K562 (cell line): ENCODE measurements around the gene STAT6. TPM values are rescaled to one million over a fixed set of nuclear protein-coding genes. Genes with fewer than 3 reads are reported as not detected.

Experiments used
- ATAC-seq: fragments of 200-7000 bp; cut with Tn5 transposase; 3 replicates; pipeline ENCODE4 v1.9.1; 2020; ENCODE audit warnings: moderate library complexity
- BruUV-seq: library from RNA; stranded (reverse); fragments of 400-500 nt; replicated peaks from 2 replicates; lab custom pipeline; 2021; lab: Mats Ljungman, UMichigan
- CTCF ChIA-PET: fragments of 300-600 bp; formaldehyde crosslinking; extraction: SDS; loops from one replicate; lab custom pipeline; 2021; ENCODE audit warnings: low intra/inter-chr PET ratio; lab: Yijun Ruan, JAX
- POLR2A ChIA-PET: fragments of 300-600, 350-650 bp; sonication (Branson Sonifier 250); formaldehyde crosslinking; extraction: SDS; loops from one replicate; lab custom pipeline; 2021; ENCODE audit warnings: antibody characterized with exemption, inconsistent platforms; lab: Yijun Ruan, JAX
- DNase-seq, 4 experiments: peaks; one replicate each; pipeline versions ENCODE4 v3.0.0 to v3.0.0-alpha.2; 2011 to 2018; ENCODE audit warnings: low spot score in 3 of 4, mixed read lengths in 3 of 4; ENCODE audit errors: extremely low read depth in 1 of 4
- FAIRE-seq: peaks from 2 replicates; lab custom pipeline; 2011; peaks lifted over from hg19 to GRCh38; lab: Jason Lieb, UNC
- H2AFZ ChIP-seq: 2 replicates; pipeline ENCODE4 v1.6.0; 2011; ENCODE audit warnings: low read depth, low read length, control low read depth, inconsistent platforms
- H3K27ac ChIP-seq: fragments of 200-600 bp; 3 replicates; pipeline ENCODE4 v1.8.0; 2011; ENCODE audit warnings: low read depth, mild to moderate bottlenecking, control low read depth, inconsistent platforms, low read length, moderate library complexity, mixed read lengths; ENCODE audit errors: extremely low read depth
- H3K27me3 ChIP-seq, 2 experiments: fragments of 300-600 bp in 1 of 2; 2 replicates in 1 of 2; 3 replicates in 1 of 2; pipeline versions ENCODE4 v1.6.0 to v1.8.0; 2011; ENCODE audit warnings: inconsistent platforms in 2 of 2, low read length in 2 of 2, mild to moderate bottlenecking in 1 of 2, mixed read lengths in 1 of 2, moderate library complexity in 1 of 2; ENCODE audit not compliant: control insufficient read depth in 2 of 2, insufficient read depth in 2 of 2
- H3K36me3 ChIP-seq: fragments of 300-600 bp; 3 replicates; pipeline ENCODE4 v1.8.0; 2011; ENCODE audit warnings: mild to moderate bottlenecking, low read length, inconsistent platforms; ENCODE audit not compliant: control insufficient read depth, insufficient read depth
- H3K4me1 ChIP-seq, 2 experiments: fragments of 200-600 bp in 1 of 2; replicated peaks in 1 of 2; 2 replicates in 1 of 2; 3 replicates in 1 of 2; pipeline versions ENCODE4 v1.5.1 to v1.8.0; 2011; ENCODE audit warnings: inconsistent platforms in 2 of 2, low read length in 2 of 2, mild to moderate bottlenecking in 1 of 2, mixed read lengths in 1 of 2, moderate library complexity in 1 of 2; ENCODE audit not compliant: control insufficient read depth in 2 of 2, insufficient read depth in 2 of 2
- H3K4me2 ChIP-seq: 2 replicates; pipeline ENCODE4 v1.6.1; 2011; ENCODE audit warnings: low read length, control low read depth, inconsistent platforms, mixed read lengths; ENCODE audit not compliant: insufficient read depth
- H3K4me3 ChIP-seq: fragments of 200-600 bp; sonication (generic), shearing (Covaris generic); 2 replicates; pipeline ENCODE4 v1.5.1; 2016; ENCODE audit warnings: control low read depth, inconsistent platforms
- H3K79me2 ChIP-seq: fragments of 200-600 bp; 3 replicates; pipeline ENCODE4 v1.8.0; 2011; ENCODE audit warnings: low read length, inconsistent platforms; ENCODE audit not compliant: control insufficient read depth, insufficient read depth
- H3K9ac ChIP-seq, 2 experiments: 2 replicates each; pipeline versions ENCODE4 v1.6.0 to v1.6.1; 2011; ENCODE audit warnings: low read depth in 2 of 2, low read length in 2 of 2, control low read depth in 1 of 2, inconsistent platforms in 1 of 2, mild to moderate bottlenecking in 1 of 2, mixed read lengths in 1 of 2; ENCODE audit not compliant: insufficient read depth in 1 of 2
- H3K9me1 ChIP-seq: one replicate; pipeline ENCODE4 v1.6.0; 2011; ENCODE audit warnings: inconsistent platforms, mild to moderate bottlenecking, low read length, moderate library complexity; ENCODE audit not compliant: control insufficient read depth, insufficient read depth
- H3K9me3 ChIP-seq: replicated peaks from 2 replicates; pipeline ENCODE4 v1.5.1; 2011; ENCODE audit warnings: low read depth, low read length, inconsistent platforms; ENCODE audit not compliant: control insufficient read depth, insufficient read depth
- H4K20me1 ChIP-seq: replicated peaks from 2 replicates; pipeline ENCODE4 v1.6.1; 2011; ENCODE audit warnings: low read length, inconsistent platforms, mixed read lengths; ENCODE audit not compliant: control insufficient read depth, insufficient read depth
- BRCA1 ChIP-seq, 2 experiments: fragments of 450-650 bp in 1 of 2; sonication (generic) in 1 of 2; formaldehyde crosslinking in 1 of 2; IDR thresholded peaks; 2 replicates each; pipeline versions ENCODE4 v1.5.0 to v1.6.1; 2017 to 2020; ENCODE audit warnings: mild to moderate bottlenecking in 1 of 2, missing genetic modification reagents in 1 of 2
- CCAR2 ChIP-seq: fragments of 200-400 bp; formaldehyde crosslinking; IDR thresholded peaks from 2 replicates; pipeline ENCODE4 v1.6.1; 2017; ENCODE audit warnings: mild to moderate bottlenecking, low read depth, low read length
- E2F3 ChIP-seq: fragments of 250-450 bp; sonication (Bioruptor Pico); IDR thresholded peaks from 2 replicates; pipeline ENCODE4 v1.4.0; 2020; ENCODE audit warnings: mild to moderate bottlenecking
- ETV1 ChIP-seq: fragments of 450-650 bp; conservative IDR thresholded peaks from 2 replicates; pipeline ENCODE4 v1.6.1; 2016; ENCODE audit warnings: missing genetic modification characterization, control low read depth, low read depth, missing compliant biosample characterization
- FOXA3 ChIP-seq, 2 experiments: fragments of 450-650 bp in 1 of 2; sonication (generic) in 1 of 2; formaldehyde crosslinking; IDR thresholded peaks in 1 of 2; conservative IDR thresholded peaks in 1 of 2; 2 replicates each; pipeline versions ENCODE4 v1.4.0 to v1.8.0; 2020 to 2022; ENCODE audit warnings: mild to moderate bottlenecking in 2 of 2, missing genetic modification reagents in 1 of 2
- HMBOX1 ChIP-seq: sonication (generic); IDR thresholded peaks from 2 replicates; pipeline ENCODE4 v1.6.1; 2016
- MTA1 ChIP-seq: fragments of 450-650 bp; IDR thresholded peaks from 2 replicates; pipeline ENCODE4 v1.6.1; 2017; ENCODE audit warnings: borderline replicate concordance
- NR2C1 ChIP-seq, 2 experiments: fragments of 450-650 bp; IDR thresholded peaks; 2 replicates each; pipeline ENCODE4 v1.6.1; 2017; ENCODE audit warnings: mild to moderate bottlenecking in 2 of 2, antibody characterized with exemption in 1 of 2, inconsistent platforms in 1 of 2, missing compliant biosample characterization in 1 of 2, missing genetic modification characterization in 1 of 2
- RAD21 ChIP-seq, 2 experiments: fragments of 250-450 bp in 1 of 2; fragments of 450-650 bp in 1 of 2; sonication (Bioruptor Pico) in 1 of 2; formaldehyde crosslinking in 1 of 2; IDR thresholded peaks in 1 of 2; conservative IDR thresholded peaks in 1 of 2; 2 replicates each; pipeline versions ENCODE4 v1.4.0 to v1.8.0; 2020 to 2022; ENCODE audit warnings: mild to moderate bottlenecking in 2 of 2, moderate library complexity in 1 of 2
- SFPQ ChIP-seq: fragments of 200-400 bp; formaldehyde crosslinking; IDR thresholded peaks from 2 replicates; pipeline ENCODE4 v1.6.1; 2017; ENCODE audit warnings: mild to moderate bottlenecking, low read depth, low read length, moderate library complexity
- TBP ChIP-seq: optimal IDR thresholded peaks from 2 replicates; pipeline ENCODE3; 2011; ENCODE audit warnings: low read depth, low read length, improper control_type of control experiment
- TCF3 ChIP-seq: sonication (generic); formaldehyde crosslinking; IDR thresholded peaks from 2 replicates; pipeline ENCODE4 v1.4.0; 2020; ENCODE audit warnings: mild to moderate bottlenecking, missing genetic modification reagents
- U2AF1 ChIP-seq: fragments of 200-400 bp; formaldehyde crosslinking; optimal IDR thresholded peaks from 2 replicates; pipeline ENCODE3; 2017; ENCODE audit warnings: mild to moderate bottlenecking, low read depth, low read length, moderate library complexity
- ZNF79 ChIP-seq: fragments of 250-450 bp; sonication (Bioruptor Pico); IDR thresholded peaks from 2 replicates; pipeline ENCODE4 v1.4.0; 2020; ENCODE audit warnings: low read depth, mild to moderate bottlenecking, moderate library complexity
- WGBS: fragments of 100-300 bp; shearing (Covaris generic); methylation state at CpG from one replicate; pipeline ENCODE4 v1.1.6; 2016; ENCODE audit warnings: low coverage, mixed read lengths; ENCODE audit not compliant: insufficient coverage; ENCODE audit errors: missing lambda C conversion rate; 5-methylcytosine and 5-hydroxymethylcytosine counted together
- in situ Hi-C: fragments of 300-500 bp; cut with MboI; formaldehyde crosslinking; loops from 4 replicates; pipeline ENCODE4 v1.15.0; 2018; ENCODE audit warnings: inconsistent platforms, mixed read lengths
- intact Hi-C: fragments of 100-400 bp; cut with micrococcal nuclease; formaldehyde crosslinking; loops from 2 replicates; pipeline ENCODE4 v1.14.2; 2022
- polyA plus RNA-seq, 8 experiments: library from polyadenylated mRNA; depleted of rRNA in 4 of 8; stranded (reverse) in 5 of 8; unstranded in 3 of 8; fragments of >200 nt; fragmentation: Nextera tagmentation in 2 of 8; fragmentation: Illumina TruSeq in 1 of 8; extraction: Ambion mirVana in 2 of 8; extraction: Trizol in 1 of 8; gene quantifications; 2 replicates each; pipeline versions ENCODE4 v1.2.1 to v1.2.3, GENCODE V29; 2011 to 2014; ENCODE audit warnings: inconsistent platforms in 1 of 8, missing spikeins in 1 of 8
- total RNA-seq, 7 experiments: library from RNA; depleted of rRNA in 6 of 7; stranded (reverse); fragments of >200 nt in 6 of 7; fragmentation: Illumina TruSeq in 2 of 7; extraction: Trizol in 2 of 7; gene quantifications; 2 replicates each; pipeline versions ENCODE4 v1.2.1 to v1.2.3, GENCODE V29; 2011 to 2021; ENCODE audit warnings: low replicate concordance in 1 of 7
- TF ChIP-seq, protein P1 (sequence below), 2 experiments: fragments of 200-800 bp in 1 of 2; sonication (Bioruptor generic) in 1 of 2; sonication (generic) in 1 of 2; formaldehyde crosslinking in 1 of 2; IDR thresholded peaks in 1 of 2; conservative IDR thresholded peaks in 1 of 2; 2 replicates each; pipeline versions ENCODE4 v1.5.0 to v1.6.1; 2016 to 2020; ENCODE audit warnings: missing compliant biosample characterization in 1 of 2, missing genetic modification characterization in 1 of 2, missing genetic modification reagents in 1 of 2

The STAT6 gene
- total and polyA plus RNA-seq, 9 of the 15 experiments (the other 6 are each of a cell fraction or from before 2014, with no cell fraction given) = 2.4 to 49.5 (median 26.5) TPM

GRCh38 chr12:57154804-57155434 lies 43.8 kb upstream of the STAT6 start:
- no peaks in the 10 kb centered on the region for H3K36me3 ChIP-seq
- POLR2A ChIA-PET = no interaction called here
- BruUV-seq = no TSS peak
- peaks cover 8 to 11% of the 10 kb centered on the region in 2 experiments for H3K4me1 ChIP-seq
- H3K9ac ChIP-seq = no peak overlapping the region; a peak in 1 of 4 replicates
- no peaks in the 10 kb centered on the region for H3K9me3 ChIP-seq
- H4K20me1 ChIP-seq = no peaks in the 10 kb centered on the region
- DNase-seq (no peak), FAIRE-seq (peak; percentile 68), ATAC-seq (peak; percentile 45; the same call in 1 of the 3 replicates)
- H3K27ac ChIP-seq = no peak overlapping the region
- H3K27me3 ChIP-seq = peaks cover 17 to 32% of the 10 kb centered on the region in 2 experiments; a peak in 4 of 5 replicates
- no peak overlapping the region for H3K4me2 ChIP-seq
- H3K79me2 ChIP-seq = no peaks in the 10 kb centered on the region
- CTCF ChIA-PET = no interaction called here
- H3K4me3 ChIP-seq = no peak overlapping the region
- in situ Hi-C loops (no loop called here), intact Hi-C loops (no loop called here)
- H2AFZ ChIP-seq = peak overlapping the region; percentile 12; the same call in 1 of the 2 replicates
- WGBS = 6% methylated on average over 4 of the region's 5 CpGs
- TF ChIP-seq, protein P1, sequence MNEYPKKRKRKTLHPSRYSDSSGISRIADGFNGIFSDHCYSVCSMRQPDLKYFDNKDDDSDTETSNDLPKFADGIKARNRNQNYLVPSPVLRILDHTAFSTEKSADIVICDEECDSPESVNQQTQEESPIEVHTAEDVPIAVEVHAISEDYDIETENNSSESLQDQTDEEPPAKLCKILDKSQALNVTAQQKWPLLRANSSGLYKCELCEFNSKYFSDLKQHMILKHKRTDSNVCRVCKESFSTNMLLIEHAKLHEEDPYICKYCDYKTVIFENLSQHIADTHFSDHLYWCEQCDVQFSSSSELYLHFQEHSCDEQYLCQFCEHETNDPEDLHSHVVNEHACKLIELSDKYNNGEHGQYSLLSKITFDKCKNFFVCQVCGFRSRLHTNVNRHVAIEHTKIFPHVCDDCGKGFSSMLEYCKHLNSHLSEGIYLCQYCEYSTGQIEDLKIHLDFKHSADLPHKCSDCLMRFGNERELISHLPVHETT (CRISPR knock-in tag; conservative IDR thresholded peaks at IDR 0.05 in 1 of 2, IDR thresholded peaks at IDR 0.05 in 1 of 2) = no peak
- TF ChIP-seq U2AF1 (no peak), TBP (peak; percentile 26), MTA1 (no peak), ZNF79 (CRISPR knock-in tag) (no peak), HMBOX1 (peak; percentile 93), ETV1 (no peak), NR2C1 (IDR thresholded peaks at IDR 0.05) (peak; percentile 34; the same call in 1 of the 2 replicates), NR2C1 (tag; IDR thresholded peaks at IDR 0.05) (no peak), RAD21 (CRISPR knock-in tag; conservative IDR thresholded peaks at IDR 0.05 in 1 of 2, IDR thresholded peaks at IDR 0.05 in 1 of 2) (no peak), TCF3 (CRISPR knock-in tag) (peak; percentile 34; the same call in 1 of the 2 replicates), E2F3 (CRISPR knock-in tag) (no peak), FOXA3 (CRISPR knock-in tag; conservative IDR thresholded peaks at IDR 0.05 in 1 of 2, IDR thresholded peaks at IDR 0.05 in 1 of 2) (0 out of 4 replicates have a peak, but pooled peaks of 1 of the 2 experiments have one; percentile 53), SFPQ (no peak), BRCA1 (IDR thresholded peaks at IDR 0.05) (no peak), BRCA1 (CRISPR knock-in tag; IDR thresholded peaks at IDR 0.05) (no peak), CCAR2 (no peak)
- no peaks in the 10 kb centered on the region for H3K9me1 ChIP-seq
